ENCODE results near the gene SGK1. TPM values are rescaled to one million over a fixed set of nuclear protein-coding genes. Genes with fewer than 3 reads are reported as not detected.

The SGK1 gene
- total RNA-seq, 1 donor from 2014 or later: 50.2 TPM

- Mint-ChIP-seq H3K9me3 (no peaks in the 10 kb centered on the region), H3K36me3 (ENCODE audit: low read depth) (peaks cover 60% of the 10 kb centered on the region), H3K27ac (peak overlapping the region; percentile 8), H3K4me3 (peak overlapping the region; percentile 96), H3K27me3 (ENCODE audit: insufficient read depth) (no peaks in the 10 kb centered on the region), H3K4me1 (ENCODE audit: low read depth) (peaks cover 61% of the 10 kb centered on the region)
- intact Hi-C loops (cut with micrococcal nuclease): loop anchor here (10.0 kb wide), 2 partner anchors 943 to 1013 kb away; partner anchors contain the start of gene MYB
- DNase-seq (ENCODE audit: low spot score): no peak
Observed at GRCh38 chr6:134171517-134171916, 146.4 kb downstream of the SGK1 start.

- no peaks in the 10 kb centered on the region for H3K9me3 Mint-ChIP-seq
- intact Hi-C loops (cut with micrococcal nuclease): loop anchor here (10.0 kb wide), 2 partner anchors 944 to 1014 kb away; partner anchors contain the start of gene MYB
- H3K4me1 Mint-ChIP-seq (ENCODE audit: low read depth): peaks cover 58% of the 10 kb centered on the region
- H3K36me3 Mint-ChIP-seq (ENCODE audit: low read depth): peaks cover 64% of the 10 kb centered on the region
- H3K27me3 Mint-ChIP-seq (ENCODE audit: insufficient read depth): no peaks in the 10 kb centered on the region
- peak overlapping the region; percentile 9 for H3K27ac Mint-ChIP-seq
- peak overlapping the region; percentile 96 for H3K4me3 Mint-ChIP-seq
- no peak for DNase-seq (ENCODE audit: low spot score)
Observed at GRCh38 chr6:134170844-134171243, 147.1 kb downstream of the SGK1 start.

- no peaks in the 10 kb centered on the region for H3K27me3 Mint-ChIP-seq (ENCODE audit: insufficient read depth)
- H3K4me3 Mint-ChIP-seq: peak overlapping the region; percentile 51
- peak overlapping the region; percentile 18 for H3K27ac Mint-ChIP-seq
- peaks cover 62% of the 10 kb centered on the region for H3K36me3 Mint-ChIP-seq (ENCODE audit: low read depth)
- H3K9me3 Mint-ChIP-seq: no peaks in the 10 kb centered on the region
- H3K4me1 Mint-ChIP-seq (ENCODE audit: low read depth): peaks cover 53% of the 10 kb centered on the region
- intact Hi-C loops (cut with micrococcal nuclease): loop anchor here (10.0 kb wide), 2 partner anchors 945 to 1015 kb away; partner anchors contain the start of gene MYB
- no peak for DNase-seq (ENCODE audit: low spot score)
Observed at GRCh38 chr6:134169871-134170486, 147.9 kb downstream of the SGK1 start.

GRCh38 chr6:134168590-134169208 is 149.2 kb downstream of the SGK1 start:
- Mint-ChIP-seq H3K27ac (no peak overlapping the region), H3K4me1 (ENCODE audit: low read depth) (peaks cover 47% of the 10 kb centered on the region), H3K36me3 (ENCODE audit: low read depth) (peaks cover 55% of the 10 kb centered on the region), H3K9me3 (no peaks in the 10 kb centered on the region), H3K4me3 (no peak overlapping the region), H3K27me3 (ENCODE audit: insufficient read depth) (no peaks in the 10 kb centered on the region)
- DNase-seq (ENCODE audit: low spot score): no peak
- intact Hi-C loops (cut with micrococcal nuclease): no loop called here

GRCh38 chr6:134166511-134167261 is 151.2 kb downstream of the SGK1 start:
- intact Hi-C loops (cut with micrococcal nuclease): no loop called here

GRCh38 chr6:134165561-134166201 is 152.2 kb downstream of the SGK1 start:
- intact Hi-C loops (cut with micrococcal nuclease): no loop called here
- peaks cover 22% of the 10 kb centered on the region for H3K4me1 Mint-ChIP-seq (ENCODE audit: low read depth)
- H3K27me3 Mint-ChIP-seq (ENCODE audit: insufficient read depth): no peaks in the 10 kb centered on the region
- H3K9me3 Mint-ChIP-seq: no peaks in the 10 kb centered on the region
- H3K4me3 Mint-ChIP-seq: no peak overlapping the region
- H3K27ac Mint-ChIP-seq: no peak overlapping the region
- DNase-seq (ENCODE audit: low spot score): no peak
- peaks cover 27% of the 10 kb centered on the region for H3K36me3 Mint-ChIP-seq (ENCODE audit: low read depth)

More at GRCh38 chr6:134166511-134167261, 151.2 kb downstream of the SGK1 start:
- Mint-ChIP-seq H3K4me1 (ENCODE audit: low read depth) (peaks cover 27% of the 10 kb centered on the region), H3K27ac (no peak overlapping the region), H3K27me3 (ENCODE audit: insufficient read depth) (no peaks in the 10 kb centered on the region), H3K36me3 (ENCODE audit: low read depth) (peaks cover 37% of the 10 kb centered on the region), H3K9me3 (no peaks in the 10 kb centered on the region), H3K4me3 (no peak overlapping the region)
- no peak for DNase-seq (ENCODE audit: low spot score)

GRCh38 chr6:134164300-134164699 is 153.6 kb downstream of the SGK1 start:
- H3K4me1 Mint-ChIP-seq (ENCODE audit: low read depth): peaks cover 9% of the 10 kb centered on the region
- H3K27me3 Mint-ChIP-seq (ENCODE audit: insufficient read depth): no peaks in the 10 kb centered on the region
- peaks cover 18% of the 10 kb centered on the region for H3K36me3 Mint-ChIP-seq (ENCODE audit: low read depth)
- H3K27ac Mint-ChIP-seq: no peak overlapping the region
- DNase-seq (ENCODE audit: low spot score): no peak
- intact Hi-C loops (cut with micrococcal nuclease): no loop called here
- H3K9me3 Mint-ChIP-seq: no peaks in the 10 kb centered on the region
- no peak overlapping the region for H3K4me3 Mint-ChIP-seq

- H3K36me3 Mint-ChIP-seq (ENCODE audit: low read depth): peaks cover 9% of the 10 kb centered on the region
- H3K27me3 Mint-ChIP-seq (ENCODE audit: insufficient read depth): no peaks in the 10 kb centered on the region
- no peak overlapping the region for H3K4me3 Mint-ChIP-seq
- no peak overlapping the region for H3K27ac Mint-ChIP-seq
- intact Hi-C loops (cut with micrococcal nuclease): no loop called here
- peaks cover 5% of the 10 kb centered on the region for H3K4me1 Mint-ChIP-seq (ENCODE audit: low read depth)
- no peak for DNase-seq (ENCODE audit: low spot score)
- no peaks in the 10 kb centered on the region for H3K9me3 Mint-ChIP-seq
Observed at GRCh38 chr6:134162932-134163331, 155.0 kb downstream of the SGK1 start.

GRCh38 chr6:134161041-134161440 is 156.9 kb downstream of the SGK1 start:
- Mint-ChIP-seq H3K27me3 (ENCODE audit: insufficient read depth) (no peaks in the 10 kb centered on the region), H3K4me3 (no peak overlapping the region), H3K36me3 (ENCODE audit: low read depth) (peaks cover 2% of the 10 kb centered on the region), H3K9me3 (no peaks in the 10 kb centered on the region), H3K27ac (no peak overlapping the region), H3K4me1 (ENCODE audit: low read depth) (peaks cover 5% of the 10 kb centered on the region)
- no peak for DNase-seq (ENCODE audit: low spot score)
- intact Hi-C loops (cut with micrococcal nuclease): no loop called here

- H3K36me3 Mint-ChIP-seq (ENCODE audit: low read depth): no peaks in the 10 kb centered on the region
- DNase-seq (ENCODE audit: low spot score): no peak
- no peak overlapping the region for H3K4me3 Mint-ChIP-seq
- no peak overlapping the region for H3K27ac Mint-ChIP-seq
- intact Hi-C loops (cut with micrococcal nuclease): no loop called here
- no peaks in the 10 kb centered on the region for H3K9me3 Mint-ChIP-seq
- H3K27me3 Mint-ChIP-seq (ENCODE audit: insufficient read depth): peaks cover 5% of the 10 kb centered on the region
- no peaks in the 10 kb centered on the region for H3K4me1 Mint-ChIP-seq (ENCODE audit: low read depth)
Observed at GRCh38 chr6:134152767-134153485, 165.0 kb downstream of the SGK1 start.

GRCh38 chr6:134148566-134148965 is 169.3 kb downstream of the SGK1 start:
- no peak overlapping the region for H3K27ac Mint-ChIP-seq
- no peaks in the 10 kb centered on the region for H3K36me3 Mint-ChIP-seq (ENCODE audit: low read depth)
- no peaks in the 10 kb centered on the region for H3K9me3 Mint-ChIP-seq
- H3K27me3 Mint-ChIP-seq (ENCODE audit: insufficient read depth): peaks cover 9% of the 10 kb centered on the region
- intact Hi-C loops (cut with micrococcal nuclease): no loop called here
- no peak overlapping the region for H3K4me3 Mint-ChIP-seq
- DNase-seq (ENCODE audit: low spot score): no peak
- no peaks in the 10 kb centered on the region for H3K4me1 Mint-ChIP-seq (ENCODE audit: low read depth)

- intact Hi-C loops (cut with micrococcal nuclease): no loop called here
- no peaks in the 10 kb centered on the region for H3K9me3 Mint-ChIP-seq
- no peaks in the 10 kb centered on the region for H3K36me3 Mint-ChIP-seq (ENCODE audit: low read depth)
- DNase-seq (ENCODE audit: low spot score): no peak
- H3K27me3 Mint-ChIP-seq (ENCODE audit: insufficient read depth): peaks cover 9% of the 10 kb centered on the region
- no peak overlapping the region for H3K4me3 Mint-ChIP-seq
- H3K27ac Mint-ChIP-seq: no peak overlapping the region
- H3K4me1 Mint-ChIP-seq (ENCODE audit: low read depth): no peaks in the 10 kb centered on the region
Observed at GRCh38 chr6:134147034-134147533, 170.8 kb downstream of the SGK1 start.
